NCI-H2029 treated with DMSO at 0.1 percent for 48 hours (cell line): ENCODE measurements around the gene ZBTB34.
"Not testable (repeated sequence)": the region's sequence is repeated elsewhere in the genome, so short reads cannot be mapped to it uniquely, and the experiment has no call there.

Source experiments
- DNase-seq: peaks from one replicate; lab custom pipeline; 2025; lab: John Stamatoyannopoulos, UW

Gene ZBTB34

DNA sequence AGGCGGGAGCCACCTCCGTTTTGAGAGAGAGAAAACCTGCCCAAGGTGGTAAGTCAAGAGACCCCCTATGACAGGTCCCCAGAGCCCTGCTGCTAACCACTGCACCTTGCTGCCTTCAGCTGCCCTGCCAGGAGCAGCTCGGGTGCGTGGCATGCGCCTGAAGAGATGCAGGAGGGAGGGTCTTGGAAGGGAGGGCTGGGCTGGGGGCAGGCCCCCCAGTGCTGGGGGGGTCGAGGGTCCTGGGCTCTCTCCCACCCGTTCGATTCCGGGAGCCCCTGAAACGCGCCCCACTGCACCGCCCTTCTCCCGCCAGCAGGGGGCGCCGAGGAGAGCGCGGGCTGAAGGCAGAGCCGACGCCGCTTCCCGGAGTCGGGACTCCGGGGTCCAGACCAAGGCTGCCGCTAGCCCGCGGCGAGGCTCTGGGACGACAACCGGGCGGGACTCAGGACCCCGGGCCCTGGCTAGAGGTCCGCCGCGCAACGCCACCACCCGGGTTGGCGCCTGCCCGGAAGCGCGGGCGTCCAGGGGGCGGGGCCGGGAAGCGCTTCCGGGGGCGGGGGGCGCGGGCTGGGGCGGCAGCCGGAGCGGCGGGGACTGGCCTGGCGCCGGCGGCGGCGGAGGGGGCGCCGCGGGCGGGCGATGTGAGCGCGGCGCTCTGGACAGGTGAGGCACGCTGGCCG, at the start of gene ZBTB34:
TSS of gene ZBTB34 (plus strand) at position 563 of the 680 bp plus-strand sequence. CDS start 18,761 bp downstream, outside the sequence.
- DNase-seq = no peak

- DNase-seq = no peak
Measured at GRCh38 chr9:126813072-126813471, 47.4 kb upstream of the ZBTB34 start.

GRCh38 chr9:126814091-126814490, 46.3 kb upstream of the ZBTB34 start:
- DNase-seq = no peak

DNA sequence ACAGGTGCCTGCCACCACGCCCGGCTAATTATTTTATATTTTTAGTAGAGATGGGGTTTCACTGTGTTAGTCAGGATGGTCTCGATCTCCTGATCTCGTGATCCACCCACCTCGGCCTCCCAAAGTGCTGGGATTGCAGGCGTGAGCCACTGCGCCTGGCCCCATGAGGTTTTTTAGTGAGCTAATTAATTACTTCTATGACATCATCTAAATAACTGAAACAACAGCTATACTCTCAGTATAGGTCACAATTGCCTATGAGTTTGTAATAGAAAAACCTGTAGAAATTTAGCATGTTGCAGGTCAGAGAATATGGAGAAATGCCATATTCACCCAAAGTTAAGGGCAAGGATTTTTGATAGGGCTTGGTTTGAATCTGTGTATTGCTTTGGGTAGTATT, 42.8 kb upstream of the ZBTB34 start:
- DNase-seq = not testable (repeated sequence)

- no peak for DNase-seq
Measured at GRCh38 chr9:126818482-126818881, 42.0 kb upstream of the ZBTB34 start.

- no peak for DNase-seq
Measured at GRCh38 chr9:126819482-126819881, 41.0 kb upstream of the ZBTB34 start.

DNA sequence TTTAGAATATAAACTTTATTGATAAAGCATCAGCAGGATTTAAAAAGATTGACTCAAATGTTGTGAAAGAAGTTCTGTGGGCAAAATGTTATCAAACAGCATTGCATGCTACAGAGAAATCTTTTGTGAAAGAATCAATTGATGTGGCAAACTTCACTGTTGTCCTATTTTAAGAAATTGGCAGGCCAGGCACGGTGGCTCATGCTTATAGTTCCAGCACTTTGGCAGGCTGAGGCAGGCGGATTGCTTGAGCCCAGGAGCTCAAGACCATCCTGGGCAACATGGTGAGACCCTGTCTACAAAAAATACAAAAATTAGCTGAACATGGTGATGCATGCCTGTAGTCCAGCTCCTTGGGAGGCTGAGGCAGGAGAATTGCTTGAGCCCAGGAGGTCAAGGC, 38.2 kb upstream of the ZBTB34 start:
- no peak for DNase-seq

GRCh38 chr9:126822873-126823272, 37.6 kb upstream of the ZBTB34 start:
- no peak for DNase-seq

DNA sequence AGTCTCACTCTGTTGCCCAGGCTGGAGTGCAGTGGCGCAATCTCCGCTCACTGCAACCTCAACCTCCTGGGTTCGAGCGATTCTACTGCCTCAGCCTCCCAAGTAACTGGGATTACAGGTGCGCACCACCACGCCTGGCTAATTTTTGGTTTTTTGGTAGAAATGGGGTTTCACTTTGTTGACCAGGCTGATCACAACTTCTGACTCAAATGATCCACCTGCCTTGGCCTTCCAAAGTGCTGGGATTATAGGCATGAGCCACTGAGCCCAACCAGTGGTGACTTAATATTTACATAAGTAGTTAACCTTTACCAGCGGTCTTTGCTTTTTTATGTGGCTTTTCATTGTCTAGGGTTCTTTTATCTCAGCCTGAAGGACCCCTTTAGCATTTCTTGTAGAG, 36.4 kb upstream of the ZBTB34 start:
- not testable (repeated sequence) for DNase-seq

DNA sequence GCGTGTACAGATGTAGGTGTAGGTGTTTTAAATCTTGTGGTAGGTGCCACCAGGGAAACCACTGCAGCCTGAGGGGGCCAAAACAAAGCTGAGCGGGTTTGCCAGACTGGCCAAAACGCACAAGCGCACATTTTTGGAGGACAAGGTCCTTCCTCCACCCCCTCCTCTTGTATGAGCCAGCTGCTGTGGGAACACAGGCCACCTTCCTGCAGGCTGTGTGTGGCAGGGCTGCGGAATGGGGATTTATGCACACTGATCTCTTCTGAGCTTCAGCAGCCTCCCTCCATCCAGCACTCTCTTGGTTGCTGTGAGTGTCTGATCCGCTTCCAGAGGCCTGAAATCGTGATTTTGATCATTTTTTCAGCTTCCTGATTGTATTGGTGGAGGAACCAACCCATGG, 33.2 kb upstream of the ZBTB34 start:
- DNase-seq = no peak

DNA sequence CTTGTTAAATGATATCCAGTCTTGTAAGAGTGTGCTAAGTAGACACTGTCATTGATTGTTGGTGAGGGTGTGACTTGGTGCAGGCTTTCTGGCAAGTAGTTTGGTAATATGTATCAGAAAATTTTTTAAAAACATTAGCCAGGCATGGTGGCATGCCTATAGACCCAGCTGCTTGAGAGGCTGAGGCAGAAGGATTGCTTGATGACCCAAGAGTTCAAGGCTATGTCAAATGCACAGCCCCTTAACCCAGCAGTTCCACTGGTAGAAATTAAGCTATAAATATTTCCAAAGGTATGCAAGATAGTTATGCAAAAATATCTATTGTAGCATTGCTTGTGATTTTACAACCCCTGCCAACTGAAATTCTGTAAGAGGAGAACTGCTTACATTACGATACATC, 31.4 kb upstream of the ZBTB34 start:
- DNase-seq = no peak

DNA sequence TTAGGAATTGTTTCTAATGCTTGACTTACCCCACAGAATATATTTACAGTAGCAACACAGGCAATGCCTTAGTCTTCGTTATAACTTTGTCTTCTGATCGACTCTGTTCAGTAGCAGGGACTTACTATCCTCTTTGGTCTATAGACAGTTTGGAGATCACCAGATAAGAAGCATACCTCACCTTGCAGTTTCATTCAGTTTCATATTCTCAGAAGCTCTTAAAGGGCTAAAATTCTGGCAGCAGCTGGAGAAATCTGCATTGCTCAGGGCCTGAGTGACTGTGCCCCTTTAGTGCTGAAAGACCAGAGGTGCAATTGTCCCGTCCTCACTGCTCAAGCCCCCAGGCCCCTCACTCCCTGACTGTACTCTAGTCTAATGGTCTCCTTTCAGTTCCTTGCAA, 29.6 kb upstream of the ZBTB34 start:
- no peak for DNase-seq

GRCh38 chr9:126832440-126832839, 28.0 kb upstream of the ZBTB34 start:
- no peak for DNase-seq

GRCh38 chr9:126833020-126833419, 27.4 kb upstream of the ZBTB34 start:
- DNase-seq = no peak

DNA sequence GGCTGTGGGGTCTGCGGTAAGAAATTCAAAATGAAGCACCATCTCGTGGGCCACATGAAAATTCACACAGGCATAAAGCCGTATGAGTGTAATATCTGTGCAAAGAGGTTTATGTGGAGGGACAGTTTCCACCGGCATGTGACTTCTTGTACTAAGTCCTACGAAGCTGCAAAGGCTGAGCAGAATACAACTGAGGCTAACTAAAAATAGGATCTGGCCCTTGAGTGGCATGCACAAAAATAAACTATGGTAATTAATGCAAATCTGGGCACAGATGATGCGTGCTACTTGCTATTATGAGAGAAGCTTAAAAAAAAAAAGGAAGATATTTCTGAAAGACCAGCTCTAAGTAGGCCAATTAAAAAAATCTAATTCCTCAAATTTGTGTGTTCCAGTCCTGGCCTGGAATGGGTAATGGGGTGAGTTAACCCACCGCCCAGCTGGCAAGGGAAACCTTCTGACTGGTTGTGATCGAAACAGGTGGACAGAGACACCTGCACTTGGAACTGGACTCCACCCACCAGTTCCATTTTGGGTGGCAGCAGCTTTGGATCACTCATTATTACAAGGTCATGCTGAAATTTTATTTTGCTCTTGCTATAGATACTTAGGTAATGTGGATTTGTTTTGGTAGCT, 26.6 kb upstream of the ZBTB34 start:
- no peak for DNase-seq

GRCh38 chr9:126834672-126835071, 25.8 kb upstream of the ZBTB34 start:
- DNase-seq = no peak

DNA sequence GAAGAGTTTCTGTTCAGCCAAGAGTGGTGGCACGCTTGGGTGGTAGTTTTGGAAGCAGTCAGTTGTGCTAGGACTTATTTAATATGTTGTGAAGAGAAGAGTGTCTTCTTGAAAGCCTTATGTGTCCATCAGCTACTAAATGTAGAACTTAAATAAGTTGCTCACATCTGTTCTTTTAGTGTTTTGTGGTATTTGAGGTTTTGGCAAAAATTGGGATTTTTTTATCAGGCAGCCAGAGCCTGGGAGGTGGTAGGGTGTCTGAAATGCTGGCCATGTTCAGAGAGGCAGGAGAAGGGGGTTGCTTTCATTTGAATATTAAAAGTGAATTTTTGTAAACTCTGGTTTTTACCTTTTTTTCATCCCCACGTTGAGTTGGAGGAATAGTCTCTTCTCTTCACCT, 24.2 kb upstream of the ZBTB34 start:
- DNase-seq = no peak

DNA sequence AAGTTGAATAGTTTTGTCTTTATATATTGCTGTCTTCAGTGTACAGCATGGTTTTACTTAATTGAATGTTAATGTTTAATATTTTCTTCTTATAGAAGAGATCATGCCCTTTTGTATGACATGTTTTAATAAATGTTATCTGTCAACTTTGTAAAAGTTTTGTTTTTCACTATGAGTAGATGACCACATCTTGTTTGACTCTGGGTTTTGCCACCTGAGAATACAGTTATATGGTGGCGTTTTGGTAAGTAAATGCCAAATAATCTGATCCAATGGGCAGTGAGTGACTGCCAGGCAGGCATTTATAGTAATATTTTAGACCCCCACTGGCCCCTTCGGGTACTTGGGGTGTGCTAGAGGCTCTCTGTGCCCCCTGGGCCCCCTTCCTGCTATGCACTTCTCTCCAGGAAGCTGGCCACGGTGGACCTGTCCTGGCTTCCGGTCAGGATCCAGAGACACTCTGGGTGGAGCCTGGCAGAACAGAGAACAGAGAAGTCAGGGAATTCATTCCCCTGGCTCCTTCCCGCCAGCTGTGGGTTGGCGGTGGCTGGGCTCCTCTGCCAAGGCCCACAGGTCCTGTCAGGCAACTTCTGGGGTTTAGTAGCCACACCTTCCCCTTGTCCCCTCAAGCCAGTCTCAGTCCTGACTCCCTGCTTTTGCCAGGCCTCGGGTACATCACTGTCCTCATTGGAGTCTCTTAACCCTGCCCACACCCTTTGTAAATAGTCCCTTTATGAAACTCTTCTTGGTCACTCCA, 22.2 kb upstream of the ZBTB34 start:
- no peak for DNase-seq

- DNase-seq = no peak
Measured at GRCh38 chr9:126838895-126839294, 21.5 kb upstream of the ZBTB34 start.

- DNase-seq = no peak
Measured at GRCh38 chr9:126839301-126839700, 21.1 kb upstream of the ZBTB34 start.

GRCh38 chr9:126842220-126842842, 18.1 kb upstream of the ZBTB34 start:
- no peak for DNase-seq

GRCh38 chr9:126842977-126843799, 17.3 kb upstream of the ZBTB34 start:
- no peak for DNase-seq
